Activated CD4-positive, alpha-beta T cell treated with anti-CD3 and anti-CD28 coated beads for 36 hours (primary cell): Measurements from ENCODE around the gene DNASE1L3. TPM values are rescaled to one million over a fixed set of nuclear protein-coding genes. Genes with fewer than 3 reads are reported as not detected.
A peak's percentile ranks its signal among the peaks of the same experiment; 100 is the strongest.

Experiments used
- ATAC-seq: fragments of 200-7000 bp; cut with Tn5 transposase; one replicate; pipeline ENCODE4 v1.10.0; 2021; ENCODE audit warnings: mild to moderate bottlenecking, moderate library complexity
- CTCF ChIA-PET: fragments of 350-600 bp; sonication (Branson Sonifier 250); formaldehyde crosslinking; loops from one replicate; lab custom pipeline; 2021; ENCODE audit warnings: antibody characterized with exemption; lab: Charles Lee
- POLR2A ChIA-PET: fragments of 350-600 bp; sonication (Branson Sonifier 250); formaldehyde crosslinking; loops from one replicate; lab custom pipeline; 2021; ENCODE audit warnings: antibody characterized with exemption, inconsistent platforms; lab: Charles Lee
- DNase-seq: peaks from one replicate; pipeline ENCODE4 v3.0.0-alpha.2; 2020
- H3K27ac Mint-ChIP-seq: one replicate; pipeline ENCODE4 v1.8.0; 2021; ENCODE audit warnings: mixed read lengths
- H3K27me3 Mint-ChIP-seq: one replicate; pipeline ENCODE4 v1.8.0; 2021; ENCODE audit warnings: mixed read lengths
- H3K36me3 Mint-ChIP-seq: one replicate; pipeline ENCODE4 v1.8.0; 2021; ENCODE audit warnings: low read depth, mixed read lengths
- H3K4me1 Mint-ChIP-seq: one replicate; pipeline ENCODE4 v1.8.0; 2021; ENCODE audit warnings: mixed read lengths
- H3K4me3 Mint-ChIP-seq: one replicate; pipeline ENCODE4 v1.8.0; 2021; ENCODE audit warnings: mild to moderate bottlenecking, moderate library complexity, mixed read lengths
- H3K9me3 Mint-ChIP-seq: one replicate; pipeline ENCODE4 v1.8.0; 2021; ENCODE audit warnings: low read depth, mixed read lengths
- intact Hi-C, 2 experiments: fragments of 100-400 bp; cut with DNase I in 1 of 2; cut with micrococcal nuclease in 1 of 2; formaldehyde crosslinking; loops; one replicate each; pipeline versions ENCODE4 v1.14.2 to v1.15.1; 2022 to 2024; cut with DNase I, micrococcal nuclease
- total RNA-seq, 2 experiments: library from RNA; stranded (reverse); gene quantifications; one replicate each; pipeline ENCODE4 v1.2.3, GENCODE V29; 2021

DNASE1L3 gene
- total RNA-seq, 2 experiments from 2014 or later: not detected

DNA sequence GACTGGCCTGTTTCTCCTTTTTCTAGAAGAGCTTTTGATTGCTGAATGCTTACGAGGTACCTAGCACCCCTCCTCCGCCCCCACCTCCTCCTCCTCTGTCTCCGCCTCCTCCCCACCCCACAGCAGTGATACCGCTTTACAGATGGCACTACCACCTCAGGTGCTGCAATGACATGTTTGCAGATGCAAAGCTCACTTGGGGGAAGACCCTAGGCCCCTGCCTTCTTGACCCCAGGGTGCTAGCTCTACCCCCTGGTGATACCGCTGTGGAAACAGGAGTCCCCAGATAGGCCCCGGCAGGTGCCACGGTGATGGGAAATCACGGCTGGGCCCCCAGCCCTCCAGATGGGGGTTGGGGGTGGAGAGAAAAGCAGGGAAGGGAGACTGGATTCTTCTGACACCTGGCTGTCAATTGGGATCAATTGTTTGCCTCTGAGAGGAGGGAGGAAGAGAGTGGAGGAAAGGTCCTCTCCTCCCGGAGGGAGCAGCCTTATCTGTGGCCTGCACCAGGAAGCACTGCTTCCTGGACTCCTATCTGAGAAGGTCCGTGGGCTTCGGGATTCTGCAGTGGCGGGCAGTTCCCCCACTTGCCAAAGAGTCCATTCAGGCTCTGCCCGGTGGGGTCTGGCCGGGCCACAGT is 37.6 kb downstream of the DNASE1L3 start:
- CTCF ChIA-PET: interaction anchor here (0.6 to 0.9 kb wide), 2 partner anchors 61 to 129 kb away, joined by 3 to 4 read pairs; no protein-coding TSS in a partner anchor
- ATAC-seq (no peak), DNase-seq (no peak)
- peaks cover 2% of the 10 kb centered on the region for H3K27me3 Mint-ChIP-seq
- H3K9me3 Mint-ChIP-seq: no peaks in the 10 kb centered on the region
- H3K27ac Mint-ChIP-seq: no peak overlapping the region
- H3K4me3 Mint-ChIP-seq: no peak overlapping the region
- POLR2A ChIA-PET: interaction anchor here (1.0 kb wide), 1 partner anchor 189 kb away, joined by 3 read pairs; no protein-coding TSS in a partner anchor
- intact Hi-C loops: loop anchor here (2.0 to 5.0 kb wide), 3 partner anchors 164 to 211 kb away; partner anchors contain the start of gene FLNB (in 1 of the 2)
- H3K36me3 Mint-ChIP-seq: peaks cover 2% of the 10 kb centered on the region
- peaks cover 5% of the 10 kb centered on the region for H3K4me1 Mint-ChIP-seq

DNA sequence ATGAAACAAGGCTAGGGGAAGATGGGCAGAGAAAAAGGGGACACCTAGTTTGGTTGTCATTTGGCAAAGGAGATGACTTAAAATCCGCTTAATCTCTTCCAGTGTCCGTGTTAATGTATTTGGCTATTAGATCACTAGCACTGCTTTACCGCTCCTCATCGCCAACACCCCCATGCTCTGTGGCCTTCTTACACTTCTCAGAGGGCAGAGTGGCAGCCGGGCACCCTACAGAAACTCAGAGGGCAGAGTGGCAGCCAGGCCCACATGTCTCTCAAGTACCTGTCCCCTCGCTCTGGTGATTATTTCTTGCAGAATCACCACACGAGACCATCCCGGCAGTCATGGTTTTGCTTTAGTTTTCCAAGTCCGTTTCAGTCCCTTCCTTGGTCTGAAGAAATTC is 39.6 kb downstream of the DNASE1L3 start:
- Mint-ChIP-seq H3K9me3 (no peaks in the 10 kb centered on the region), H3K27me3 (no peaks in the 10 kb centered on the region), H3K4me1 (no peaks in the 10 kb centered on the region), H3K27ac (no peak overlapping the region), H3K4me3 (no peak overlapping the region), H3K36me3 (peaks cover 2% of the 10 kb centered on the region)
- POLR2A ChIA-PET: no interaction called here
- DNase-seq (no peak), ATAC-seq (no peak)
- intact Hi-C loops: loop anchor here in 1 of 2 experiments (5.0 kb wide), 1 partner anchor 209 kb away; no protein-coding TSS in a partner anchor
- CTCF ChIA-PET: interaction anchor here (1.2 kb wide), 1 partner anchor 164 kb away, joined by 3 read pairs; no protein-coding TSS in a partner anchor

DNA sequence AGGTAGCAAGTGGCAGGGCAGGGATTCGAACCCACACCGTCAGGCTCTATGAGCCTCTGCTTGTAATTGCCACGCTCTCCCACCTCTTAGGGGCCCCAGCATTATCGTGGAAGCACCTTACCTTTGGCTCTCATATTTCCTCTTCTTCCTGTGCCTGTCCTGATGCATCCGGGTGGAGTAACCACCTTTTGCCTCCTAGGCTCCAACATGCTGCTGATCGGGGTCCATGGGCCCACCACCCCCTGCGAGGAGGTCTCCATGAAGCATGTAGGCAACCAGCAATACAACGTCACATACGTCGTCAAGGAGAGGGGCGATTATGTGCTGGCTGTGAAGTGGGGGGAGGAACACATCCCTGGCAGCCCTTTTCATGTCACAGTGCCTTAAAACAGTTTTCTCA is 40.4 kb downstream of the DNASE1L3 start:
- ATAC-seq (no peak), DNase-seq (no peak)
- H3K4me1 Mint-ChIP-seq: no peaks in the 10 kb centered on the region
- no peak overlapping the region for H3K27ac Mint-ChIP-seq
- no peaks in the 10 kb centered on the region for H3K9me3 Mint-ChIP-seq
- no peaks in the 10 kb centered on the region for H3K27me3 Mint-ChIP-seq
- no peak overlapping the region for H3K4me3 Mint-ChIP-seq
- ChIA-PET POLR2A (no interaction called here), CTCF (no interaction called here)
- intact Hi-C loops: loop anchor here in 1 of 2 experiments (5.0 kb wide), 1 partner anchor 208 kb away; no protein-coding TSS in a partner anchor
- H3K36me3 Mint-ChIP-seq: peaks cover 2% of the 10 kb centered on the region

DNA sequence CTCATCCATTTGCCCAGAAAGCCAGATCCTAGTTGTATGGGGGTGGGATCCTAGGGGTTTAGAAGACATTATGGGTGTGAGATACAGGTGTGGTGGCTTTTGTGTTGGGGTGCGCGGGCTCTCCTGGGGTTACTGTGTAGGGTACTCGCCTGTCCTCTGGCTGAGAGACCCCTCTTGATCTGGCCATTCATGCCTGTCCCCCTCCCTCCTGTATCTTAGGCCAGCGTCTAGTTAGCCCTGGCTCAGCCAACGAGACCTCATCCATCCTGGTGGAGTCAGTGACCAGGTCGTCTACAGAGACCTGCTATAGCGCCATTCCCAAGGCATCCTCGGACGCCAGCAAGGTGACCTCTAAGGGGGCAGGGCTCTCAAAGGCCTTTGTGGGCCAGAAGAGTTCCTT is 41.4 kb downstream of the DNASE1L3 start:
- no peaks in the 10 kb centered on the region for H3K4me1 Mint-ChIP-seq
- H3K27me3 Mint-ChIP-seq: no peaks in the 10 kb centered on the region
- DNase-seq (no peak), ATAC-seq (no peak)
- POLR2A ChIA-PET: no interaction called here
- H3K4me3 Mint-ChIP-seq: no peak overlapping the region
- no peaks in the 10 kb centered on the region for H3K9me3 Mint-ChIP-seq
- peaks cover 2% of the 10 kb centered on the region for H3K36me3 Mint-ChIP-seq
- CTCF ChIA-PET: no interaction called here
- intact Hi-C loops: no loop called here
- no peak overlapping the region for H3K27ac Mint-ChIP-seq

DNA sequence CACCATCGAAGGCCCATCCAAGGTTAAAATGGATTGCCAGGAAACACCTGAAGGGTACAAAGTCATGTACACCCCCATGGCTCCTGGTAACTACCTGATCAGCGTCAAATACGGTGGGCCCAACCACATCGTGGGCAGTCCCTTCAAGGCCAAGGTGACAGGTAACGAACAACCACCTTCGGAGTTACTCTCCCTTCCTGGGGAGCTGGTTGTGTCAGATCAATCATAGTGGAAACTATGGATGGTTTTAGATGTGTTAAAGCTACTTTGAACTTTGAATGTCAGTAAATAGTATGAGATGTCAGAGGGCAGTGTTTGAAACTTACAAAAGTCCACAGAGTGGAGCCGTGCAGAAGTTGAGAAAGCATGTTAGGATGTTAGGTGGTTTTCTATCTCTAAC is 42.3 kb downstream of the DNASE1L3 start:
- Mint-ChIP-seq H3K9me3 (no peaks in the 10 kb centered on the region), H3K27me3 (no peaks in the 10 kb centered on the region), H3K4me3 (no peak overlapping the region), H3K36me3 (peaks cover 2% of the 10 kb centered on the region), H3K27ac (no peak overlapping the region), H3K4me1 (no peaks in the 10 kb centered on the region)
- ChIA-PET CTCF (interaction anchor here (0.6 to 4.5 kb wide), 10 partner anchors 10 to 569 kb away, joined by 3 to 37 read pairs (median 3); no protein-coding TSS in a partner anchor), POLR2A (no interaction called here)
- ATAC-seq (no peak), DNase-seq (no peak)
- intact Hi-C loops: no loop called here

DNA sequence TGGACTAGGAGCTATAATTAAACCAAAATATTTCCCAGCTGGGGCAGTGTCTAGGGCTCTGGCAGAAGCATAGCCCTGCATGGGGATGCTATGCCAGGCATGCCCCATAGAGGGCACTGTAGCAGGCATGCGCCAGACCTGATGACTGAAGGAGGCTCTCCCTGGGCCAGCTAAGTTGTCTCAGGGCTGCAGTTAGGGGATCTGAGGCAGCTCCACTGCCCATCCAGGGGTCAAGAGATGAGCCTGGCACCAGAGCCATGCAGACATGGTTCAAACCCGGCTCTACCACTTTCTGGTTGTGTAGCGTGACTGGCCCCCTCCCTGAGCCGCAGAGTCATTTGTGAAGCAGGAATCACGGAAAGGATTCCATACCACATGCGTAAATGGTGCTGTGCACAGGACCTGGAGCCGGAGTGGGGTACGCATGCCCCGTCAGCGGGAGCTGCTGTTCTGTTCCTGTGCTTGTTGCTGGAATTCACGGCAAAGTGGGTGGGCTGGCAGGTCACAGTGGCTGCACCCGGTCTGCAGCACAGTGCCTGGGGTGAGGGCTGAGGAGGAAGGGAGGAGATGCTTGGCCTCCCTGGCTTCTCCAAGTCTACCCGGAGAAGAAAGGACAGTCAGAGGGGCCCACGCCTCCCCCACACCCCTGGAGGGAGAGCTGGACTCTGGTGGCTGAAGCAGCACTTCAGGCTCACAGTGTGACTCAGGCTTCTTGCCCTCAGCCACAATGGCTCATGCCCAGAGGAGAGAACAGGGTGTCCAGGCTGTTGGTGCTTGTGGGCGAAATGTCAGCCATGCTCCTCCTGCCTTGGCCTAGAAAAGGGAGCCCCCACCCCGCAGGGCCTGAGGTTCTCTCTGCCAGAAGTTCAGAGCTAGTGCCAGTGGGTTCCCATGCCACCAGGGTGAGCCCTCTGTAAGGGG is 43.1 kb downstream of the DNASE1L3 start:
- Mint-ChIP-seq H3K9me3 (no peaks in the 10 kb centered on the region), H3K4me1 (no peaks in the 10 kb centered on the region), H3K36me3 (peaks cover 4% of the 10 kb centered on the region), H3K27ac (no peak overlapping the region), H3K27me3 (no peaks in the 10 kb centered on the region), H3K4me3 (no peak overlapping the region)
- CTCF ChIA-PET: interaction anchor here (0.5 to 4.5 kb wide), 30 partner anchors 8 to 881 kb away, joined by 3 to 37 read pairs (median 4); no protein-coding TSS in a partner anchor
- intact Hi-C loops: no loop called here
- POLR2A ChIA-PET: no interaction called here
- ATAC-seq (peak; percentile 98), DNase-seq (peak; percentile 83)

DNA sequence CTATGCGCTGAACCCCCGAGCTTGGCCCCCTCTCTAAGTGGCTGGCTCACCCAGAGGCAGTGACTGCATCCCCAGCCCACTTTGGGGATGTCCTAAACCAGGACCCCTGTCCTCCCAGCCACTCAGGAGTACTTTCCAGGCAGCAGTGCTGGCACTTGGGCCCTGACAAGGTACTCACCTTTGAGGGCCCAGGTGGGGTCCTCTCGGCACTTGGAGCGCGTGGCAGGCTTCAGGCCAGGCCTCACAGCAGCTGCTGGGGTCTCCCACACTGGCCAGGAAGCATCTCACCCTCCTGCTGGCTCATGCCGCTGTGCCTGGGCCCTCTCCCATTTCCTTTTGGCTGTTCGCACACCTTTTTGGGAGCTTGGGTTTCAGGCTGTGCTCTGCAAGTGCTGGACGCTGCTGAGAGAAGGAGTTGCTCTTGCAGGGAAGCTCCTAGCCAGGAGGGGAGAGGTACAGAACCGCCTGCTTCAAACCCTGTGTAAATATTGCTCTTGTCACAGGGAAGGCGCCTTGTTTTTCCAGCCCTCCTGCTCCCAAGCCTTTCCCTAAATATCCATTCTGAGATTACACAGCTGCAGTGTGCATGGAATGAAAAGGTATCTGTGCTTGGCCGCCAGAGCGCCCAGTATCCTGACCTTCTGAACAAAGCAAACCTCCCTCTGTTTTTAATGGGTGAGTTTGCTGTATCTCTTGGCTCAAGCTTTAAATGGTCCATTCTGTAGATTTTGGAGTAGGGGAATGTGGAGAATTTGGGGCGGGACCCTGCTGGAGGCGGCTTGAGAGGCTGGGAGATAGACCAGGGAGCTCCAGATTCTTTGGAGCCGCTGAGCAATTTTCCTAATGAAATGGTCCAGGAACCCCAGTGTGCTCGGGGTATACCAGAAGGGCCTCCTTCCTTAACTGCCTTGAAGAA is 45.6 kb downstream of the DNASE1L3 start:
- H3K27me3 Mint-ChIP-seq: no peaks in the 10 kb centered on the region
- intact Hi-C loops: no loop called here

DNA sequence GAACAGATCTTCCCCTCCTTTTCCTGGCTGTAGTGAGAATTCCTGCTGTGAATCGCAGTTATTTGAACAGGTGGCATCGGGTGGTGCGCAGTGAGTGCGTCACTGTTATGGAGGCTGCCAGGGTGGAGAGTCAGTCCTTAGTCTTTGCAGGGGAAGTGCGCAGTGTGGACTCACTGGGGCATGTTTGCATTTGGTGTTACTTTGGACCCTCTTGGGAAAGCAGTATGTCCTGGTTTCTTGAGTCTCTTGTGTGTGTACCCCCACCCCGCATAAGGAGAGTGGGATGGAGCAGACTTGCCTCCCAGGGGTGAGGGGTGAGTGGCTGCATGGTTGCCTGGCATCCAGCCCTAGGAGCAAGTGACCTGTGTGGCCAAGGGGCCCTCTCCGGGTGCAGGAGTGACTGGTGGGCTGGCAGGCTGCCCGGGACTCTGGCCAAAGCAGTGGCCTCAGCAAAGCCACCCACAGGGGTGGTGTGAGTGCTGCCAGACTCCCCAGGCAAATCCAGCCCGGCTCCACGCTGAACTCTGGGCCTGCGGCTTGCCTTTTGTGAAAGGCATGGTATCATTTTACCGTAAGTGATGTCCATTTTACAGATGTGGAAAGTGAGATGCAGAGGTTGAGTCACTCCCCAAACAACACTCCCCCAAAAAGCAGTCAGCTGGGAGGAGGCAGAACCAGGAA is 46.4 kb downstream of the DNASE1L3 start:
- intact Hi-C loops: no loop called here

More for the DNA sequence above, 45.6 kb downstream of the DNASE1L3 start:
- CTCF ChIA-PET: interaction anchor here (0.8 to 4.5 kb wide), 9 partner anchors 9 to 203 kb away, joined by 3 to 37 read pairs (median 3); partner anchors contain the start of gene FLNB
- no peaks in the 10 kb centered on the region for H3K4me1 Mint-ChIP-seq
- ATAC-seq (no peak), DNase-seq (no peak)
- peaks cover 11% of the 10 kb centered on the region for H3K36me3 Mint-ChIP-seq
- H3K27ac Mint-ChIP-seq: no peak overlapping the region
- H3K9me3 Mint-ChIP-seq: no peaks in the 10 kb centered on the region
- POLR2A ChIA-PET: no interaction called here
- no peak overlapping the region for H3K4me3 Mint-ChIP-seq

DNA sequence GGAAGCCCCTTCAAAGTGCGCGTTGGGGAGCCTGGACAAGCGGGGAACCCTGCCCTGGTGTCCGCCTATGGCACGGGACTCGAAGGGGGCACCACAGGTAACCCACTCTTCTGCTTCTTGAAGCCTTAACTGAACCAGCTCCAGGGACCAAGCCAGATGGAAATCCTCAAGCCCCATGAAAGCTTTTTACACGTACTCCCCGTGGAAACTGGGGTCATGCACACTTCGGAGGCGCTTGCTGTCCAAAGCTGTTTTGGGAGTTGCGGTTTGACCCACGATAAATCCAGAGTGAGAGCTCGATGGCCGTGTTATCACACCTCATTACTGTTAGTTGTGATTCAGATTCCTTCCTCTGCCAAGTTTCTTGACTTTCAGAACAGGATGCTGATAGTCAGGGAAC is 47.5 kb downstream of the DNASE1L3 start:
- ChIA-PET CTCF (no interaction called here), POLR2A (no interaction called here)
- intact Hi-C loops: no loop called here
- no peak overlapping the region for H3K4me3 Mint-ChIP-seq
- no peaks in the 10 kb centered on the region for H3K27me3 Mint-ChIP-seq
- no peaks in the 10 kb centered on the region for H3K9me3 Mint-ChIP-seq
- peaks cover 9% of the 10 kb centered on the region for H3K36me3 Mint-ChIP-seq
- no peak overlapping the region for H3K27ac Mint-ChIP-seq
- ATAC-seq: no peak
- no peak for DNase-seq
- no peaks in the 10 kb centered on the region for H3K4me1 Mint-ChIP-seq

More for the DNA sequence above, 46.4 kb downstream of the DNASE1L3 start:
- ATAC-seq (no peak), DNase-seq (no peak)
- no peak overlapping the region for H3K4me3 Mint-ChIP-seq
- peaks cover 11% of the 10 kb centered on the region for H3K36me3 Mint-ChIP-seq
- H3K27me3 Mint-ChIP-seq: no peaks in the 10 kb centered on the region
- H3K27ac Mint-ChIP-seq: no peak overlapping the region
- ChIA-PET POLR2A (no interaction called here), CTCF (interaction anchor here (1.0 to 4.5 kb wide), 3 partner anchors 10 to 156 kb away, joined by 3 to 37 read pairs (median 3); partner anchors contain the start of gene FLNB)
- H3K4me1 Mint-ChIP-seq: no peaks in the 10 kb centered on the region
- H3K9me3 Mint-ChIP-seq: no peaks in the 10 kb centered on the region
